Fibroblast of skin of right biceps (primary cell): ENCODE measurements around the gene MGAT5.
A peak's percentile ranks its signal among the peaks of the same experiment; 100 is the strongest.

Source experiments
- DNase-seq: peaks from one replicate; pipeline ENCODE4 v3.0.0-alpha.2; 2013

The MGAT5 gene

GRCh38 chr2:134253804-134254203 is at the start of gene MGAT5:
Gene MGAT5, plus strand, starts transcription at chr2:134254072. Its CDS starts 332 bp downstream, at chr2:134254404.
- no peak for DNase-seq

DNA sequence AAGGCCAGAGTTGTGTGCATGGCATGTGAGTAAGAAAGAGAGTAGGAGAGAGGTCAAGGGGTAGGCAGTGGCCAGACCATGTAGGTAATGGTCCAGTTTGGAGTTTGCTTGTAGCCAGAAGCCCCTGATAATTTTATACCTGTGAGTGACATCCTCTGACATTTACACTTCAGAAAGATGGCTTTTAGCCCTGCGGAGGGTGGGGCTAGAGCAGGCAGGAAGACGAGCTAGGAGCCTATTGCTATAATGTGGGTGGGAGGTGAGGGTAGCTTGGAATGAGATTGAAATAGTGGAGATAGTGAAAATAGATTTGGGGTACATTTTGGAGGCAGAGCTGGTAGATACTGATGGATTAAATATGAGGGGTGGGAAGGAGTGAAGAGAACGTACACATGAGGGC is 48.8 kb upstream of the MGAT5 start:
- no peak for DNase-seq

DNA sequence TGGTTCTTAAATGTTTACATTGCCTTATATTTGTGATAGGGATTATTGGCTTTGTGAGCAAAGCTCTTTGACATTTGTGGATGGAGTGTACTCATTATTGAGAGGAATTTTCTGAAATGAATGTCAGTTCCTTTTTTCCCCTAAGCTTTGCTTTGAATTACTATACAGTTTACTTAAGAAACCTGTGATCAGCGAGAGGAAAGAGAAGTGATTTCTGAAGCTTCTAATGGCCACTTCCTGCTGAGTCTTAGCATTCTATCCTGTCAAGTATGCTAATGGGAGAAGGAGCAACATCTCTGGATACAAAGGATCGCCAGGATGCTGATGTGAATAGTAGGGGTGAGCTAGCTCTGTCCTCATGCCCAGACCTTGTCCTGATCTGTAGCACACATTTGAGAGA is 47.8 kb upstream of the MGAT5 start:
- DNase-seq = no peak

- DNase-seq = peak; percentile 82
Observed at GRCh38 chr2:134206573-134206972, 47.3 kb upstream of the MGAT5 start.

DNA sequence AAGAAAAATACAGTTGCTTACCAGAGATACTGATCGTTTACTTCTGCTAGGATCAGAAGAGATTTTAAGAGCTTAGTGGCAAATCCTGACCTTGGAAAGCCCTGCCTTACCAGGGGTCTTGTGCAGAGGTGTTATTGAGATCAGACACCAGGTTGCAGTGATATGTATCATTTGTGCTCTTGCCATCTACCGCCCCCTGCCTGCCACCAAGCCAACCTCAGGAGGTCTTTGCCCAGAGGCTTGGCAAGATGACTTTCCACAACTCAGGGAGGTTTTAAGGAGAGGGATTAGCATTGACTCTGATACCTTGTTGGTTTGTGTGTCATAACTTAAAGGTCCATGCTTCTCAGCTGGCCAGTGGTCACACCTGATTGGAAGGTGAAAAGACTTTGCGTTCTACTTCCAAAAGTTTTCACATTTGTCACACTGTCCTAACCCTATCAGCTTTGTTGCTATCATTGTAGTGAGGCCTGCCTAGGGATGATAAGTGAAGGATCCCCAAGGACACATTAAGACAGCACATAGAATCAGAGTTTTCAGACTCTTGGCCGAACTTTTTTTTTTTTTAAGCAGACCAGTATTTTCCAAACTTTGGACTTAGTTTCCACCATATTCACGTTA is 46.2 kb upstream of the MGAT5 start:
- peak; percentile 45 for DNase-seq

DNA sequence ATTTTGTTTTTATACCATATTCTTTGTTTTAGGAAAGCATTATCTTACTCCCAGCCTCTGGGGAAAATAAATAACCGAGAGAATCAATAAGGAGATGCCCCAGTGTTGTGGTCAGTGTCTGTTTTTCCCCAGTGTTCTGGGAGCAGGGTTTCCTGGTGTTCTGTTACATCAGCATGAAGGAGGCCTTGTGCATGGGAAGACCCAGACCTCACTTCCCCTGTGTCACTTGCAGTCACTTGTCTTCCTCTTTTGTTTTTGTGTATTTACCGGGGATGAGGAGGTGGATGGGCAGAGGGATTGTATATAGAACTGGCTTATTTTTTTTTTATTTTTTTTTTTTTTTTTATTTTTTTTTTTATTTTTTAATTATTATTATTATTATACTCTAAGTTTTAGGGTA is 45.0 kb upstream of the MGAT5 start:
- no peak for DNase-seq

DNA sequence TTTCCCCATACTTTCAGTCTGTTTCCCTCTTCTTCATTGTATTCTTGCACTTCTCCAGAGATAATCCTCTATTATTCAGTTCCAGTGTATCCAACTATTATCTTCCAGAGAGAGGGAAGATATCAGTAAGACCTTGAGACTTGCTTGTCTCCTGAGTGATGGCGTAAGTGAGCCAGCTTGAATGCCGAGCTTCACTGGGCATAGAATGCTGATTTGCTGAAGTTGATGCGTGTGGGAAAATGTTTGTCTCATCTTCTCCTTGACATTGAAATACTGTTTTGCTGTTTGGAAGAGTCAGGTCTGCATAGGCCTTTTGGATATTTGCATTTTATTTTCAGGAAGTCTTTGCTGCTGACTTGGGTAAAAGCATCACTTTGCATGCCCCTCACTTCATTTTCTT is 41.1 kb upstream of the MGAT5 start:
- no peak for DNase-seq

DNA sequence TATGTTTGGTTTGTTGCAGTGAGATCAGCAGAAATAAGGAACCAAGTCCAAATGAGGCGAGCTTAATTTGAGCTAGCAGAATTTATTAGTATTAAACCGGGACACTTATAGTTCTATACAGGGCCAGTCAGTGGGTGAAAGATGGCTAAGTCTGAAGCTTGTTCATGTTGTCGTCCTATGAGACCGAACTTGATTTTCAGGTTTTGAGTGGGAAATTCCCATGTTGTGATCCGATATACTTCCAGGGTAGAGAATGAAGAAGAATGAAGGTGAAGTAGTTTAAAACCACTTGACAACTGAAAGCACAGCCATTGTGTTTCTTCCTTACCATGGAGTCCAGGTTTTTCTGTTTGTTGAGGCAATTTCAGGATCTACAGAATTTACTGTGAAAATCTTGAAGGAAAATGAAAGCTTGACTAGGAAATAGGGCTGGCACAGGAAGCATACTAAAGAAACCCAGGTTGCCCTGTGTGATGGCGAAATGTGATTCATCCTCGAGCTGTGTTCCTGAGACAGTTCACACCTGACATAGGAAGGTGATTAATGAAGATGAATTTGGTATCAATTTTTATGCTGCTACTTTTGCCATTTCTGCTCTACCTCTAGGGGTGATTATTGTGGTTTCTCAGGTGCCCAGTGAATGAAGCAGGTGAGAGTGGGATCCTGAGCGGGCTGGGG is 37.6 kb upstream of the MGAT5 start:
- no peak for DNase-seq

- DNase-seq = no peak
Observed at GRCh38 chr2:134217351-134217750, 36.5 kb upstream of the MGAT5 start.

DNA sequence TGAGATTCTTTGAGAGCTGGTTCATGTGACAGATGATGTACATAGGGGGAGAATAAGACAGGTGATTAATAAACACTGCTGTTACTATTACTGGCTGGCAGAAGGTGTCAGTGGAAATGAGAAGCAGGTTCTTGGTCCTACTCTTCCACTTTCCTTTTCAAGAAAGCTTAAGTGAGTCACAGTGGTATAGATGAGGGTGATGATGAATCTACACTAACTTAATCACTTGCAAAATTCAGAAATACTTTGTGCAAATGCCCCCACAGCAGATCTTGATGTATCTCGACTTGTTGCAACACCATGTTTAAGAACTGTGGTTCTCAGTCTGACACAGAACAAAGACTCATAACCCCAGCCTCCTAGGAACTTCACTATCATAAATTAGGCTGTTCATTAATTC is 35.9 kb upstream of the MGAT5 start:
- no peak for DNase-seq

DNA sequence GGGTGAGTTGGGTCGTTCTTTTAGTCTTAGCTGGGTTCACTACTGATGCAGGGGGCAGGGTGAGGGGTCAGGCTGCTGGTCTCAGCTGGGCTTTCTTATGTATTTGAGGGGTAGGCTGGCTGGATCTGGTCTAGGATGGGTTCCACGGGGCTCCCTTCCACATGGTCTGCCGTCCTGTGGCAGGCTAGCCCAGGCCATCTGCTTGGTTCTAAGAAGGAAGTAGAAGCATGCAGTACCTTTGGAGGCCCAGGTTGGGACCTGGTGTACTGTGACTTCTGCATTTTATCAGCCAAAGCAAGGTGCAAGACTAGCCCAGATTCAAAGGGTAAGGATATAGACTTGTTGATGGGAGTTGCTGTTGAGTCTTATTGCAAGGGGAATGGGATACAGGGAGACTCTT is 35.5 kb upstream of the MGAT5 start:
- DNase-seq = no peak

GRCh38 chr2:134218930-134219658 is 34.8 kb upstream of the MGAT5 start:
- no peak for DNase-seq

GRCh38 chr2:134220344-134220974 is 33.4 kb upstream of the MGAT5 start:
- no peak for DNase-seq

DNA sequence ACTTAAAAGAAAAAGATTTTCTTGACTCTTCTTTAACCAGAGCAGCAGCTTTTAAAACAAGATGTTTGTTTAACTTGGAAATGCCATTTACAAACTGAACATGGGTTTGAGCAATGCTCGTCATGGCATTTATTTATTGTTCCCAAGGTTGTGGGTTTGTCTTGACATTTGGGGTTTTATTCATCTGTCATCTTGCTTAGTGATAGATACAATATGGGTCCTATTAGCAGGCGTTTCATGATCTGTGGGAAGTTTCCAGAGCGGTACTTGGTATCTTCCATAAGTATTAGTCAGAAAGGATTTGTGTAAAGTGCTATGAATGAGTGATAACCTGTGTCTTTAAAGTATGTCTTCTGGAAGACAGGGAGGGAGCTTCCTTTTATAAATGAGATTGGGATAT is 29.9 kb upstream of the MGAT5 start:
- DNase-seq = peak; percentile 56

GRCh38 chr2:134225173-134225572 is 28.7 kb upstream of the MGAT5 start:
- DNase-seq = no peak

- no peak for DNase-seq
Observed at GRCh38 chr2:134225841-134226240, 28.0 kb upstream of the MGAT5 start.

GRCh38 chr2:134226601-134227000 is 27.3 kb upstream of the MGAT5 start:
- DNase-seq = no peak

- DNase-seq = no peak
Observed at GRCh38 chr2:134227666-134228065, 26.2 kb upstream of the MGAT5 start.

- DNase-seq = no peak
Observed at GRCh38 chr2:134228493-134228903, 25.4 kb upstream of the MGAT5 start.

DNA sequence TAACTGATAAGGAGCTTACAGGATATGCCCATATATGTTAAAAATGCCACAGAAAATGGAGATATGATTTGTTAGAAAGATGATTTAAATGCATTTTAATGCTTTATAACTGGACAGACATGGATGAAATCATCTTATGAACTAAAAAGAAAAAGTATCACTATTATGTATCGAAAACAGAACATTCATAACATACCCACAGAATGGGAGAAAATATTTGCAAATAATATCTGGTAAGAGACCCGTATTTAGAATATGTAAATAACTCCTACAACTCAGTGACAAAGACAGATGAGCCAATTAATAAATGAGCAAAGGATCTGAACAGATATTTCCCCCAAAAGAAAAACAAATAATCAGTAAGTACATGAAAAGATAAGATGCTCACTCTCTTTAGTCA is 24.3 kb upstream of the MGAT5 start:
- DNase-seq = no peak

GRCh38 chr2:134230885-134231284 is 23.0 kb upstream of the MGAT5 start:
- DNase-seq = no peak

- peak; percentile 33 for DNase-seq
Observed at GRCh38 chr2:134231301-134231964, 22.4 kb upstream of the MGAT5 start.

- peak; percentile 41 for DNase-seq
Observed at GRCh38 chr2:134231965-134232340, 21.9 kb upstream of the MGAT5 start.
